Tibial nerve (tissue), 3 donors: Measurements from ENCODE around the gene DOK6.

Experiments
- POLR2A ChIP-seq, 2 donors: fragments of 450-650 bp; IDR thresholded peaks; one replicate each; pipeline ENCODE4 v1.6.1; 2017; ENCODE audit warnings: antibody characterized with exemption in 2 of 2, mild to moderate bottlenecking in 2 of 2, moderate library complexity in 2 of 2
- TF ChIP-seq, protein P1 (sequence below), 5 experiments: fragments of 200-600 bp in 3 of 5; fragments of 450-650 bp in 2 of 5; sonication (generic) in 3 of 5; IDR thresholded peaks; one replicate each; pipeline ENCODE4 v1.5.1; 2016 to 2019; ENCODE audit warnings: antibody characterized with exemption in 5 of 5, mild to moderate bottlenecking in 3 of 5, moderate library complexity in 2 of 5

DNA sequence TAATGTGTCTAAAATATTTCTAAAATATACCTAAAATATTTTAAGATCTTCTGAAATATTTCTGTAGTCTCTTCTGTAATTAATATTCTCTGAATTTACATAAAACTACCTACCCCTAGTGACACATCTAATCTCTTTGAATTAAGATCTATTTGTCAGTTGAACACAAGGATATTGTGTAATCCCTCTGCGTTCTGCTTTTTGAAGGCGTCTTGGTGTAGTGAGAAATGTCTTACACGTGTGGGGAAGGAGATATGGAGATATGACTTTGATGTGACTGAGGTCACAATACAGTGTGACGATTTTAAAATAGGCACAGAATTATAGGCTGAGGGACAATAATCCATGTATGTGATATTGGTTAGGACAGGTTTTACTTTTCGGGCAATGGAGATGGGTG is 79.8 kb downstream of the DOK6 start:
- TF ChIP-seq, protein P1, sequence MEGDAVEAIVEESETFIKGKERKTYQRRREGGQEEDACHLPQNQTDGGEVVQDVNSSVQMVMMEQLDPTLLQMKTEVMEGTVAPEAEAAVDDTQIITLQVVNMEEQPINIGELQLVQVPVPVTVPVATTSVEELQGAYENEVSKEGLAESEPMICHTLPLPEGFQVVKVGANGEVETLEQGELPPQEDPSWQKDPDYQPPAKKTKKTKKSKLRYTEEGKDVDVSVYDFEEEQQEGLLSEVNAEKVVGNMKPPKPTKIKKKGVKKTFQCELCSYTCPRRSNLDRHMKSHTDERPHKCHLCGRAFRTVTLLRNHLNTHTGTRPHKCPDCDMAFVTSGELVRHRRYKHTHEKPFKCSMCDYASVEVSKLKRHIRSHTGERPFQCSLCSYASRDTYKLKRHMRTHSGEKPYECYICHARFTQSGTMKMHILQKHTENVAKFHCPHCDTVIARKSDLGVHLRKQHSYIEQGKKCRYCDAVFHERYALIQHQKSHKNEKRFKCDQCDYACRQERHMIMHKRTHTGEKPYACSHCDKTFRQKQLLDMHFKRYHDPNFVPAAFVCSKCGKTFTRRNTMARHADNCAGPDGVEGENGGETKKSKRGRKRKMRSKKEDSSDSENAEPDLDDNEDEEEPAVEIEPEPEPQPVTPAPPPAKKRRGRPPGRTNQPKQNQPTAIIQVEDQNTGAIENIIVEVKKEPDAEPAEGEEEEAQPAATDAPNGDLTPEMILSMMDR (IDR thresholded peaks at IDR 0.05) = no peak
- TF ChIP-seq POLR2A (IDR thresholded peaks at IDR 0.05) = no peak
